Right lobe of liver (tissue), 6 donors: ENCODE results near the gene NAT8L. TPM values are rescaled to one million over a fixed set of nuclear protein-coding genes. Genes with fewer than 3 reads are reported as not detected.
"Not testable (repeated sequence)": the region's sequence is repeated elsewhere in the genome, so short reads cannot be mapped to it uniquely, and the experiment has no call there.

Experiments used
- ATAC-seq, 4 donors: fragments of 200-7000 bp; cut with Tn5 transposase; one replicate each; pipeline ENCODE4 v1.9.1; 2020; ENCODE audit warnings: mild to moderate bottlenecking in 4 of 4, moderate library complexity in 4 of 4
- DNase-seq, 3 donors: peaks; one replicate each; pipeline ENCODE4 v3.0.0-alpha.2; 2020
- H3K27ac ChIP-seq, 3 donors: fragments of 200-600 bp; one replicate each; pipeline ENCODE4 v1.8.0; 2022
- H3K27me3 ChIP-seq, 2 donors: fragments of 200-600 bp; one replicate each; pipeline ENCODE4 v1.8.0; 2022
- H3K36me3 ChIP-seq, 4 donors: fragments of 200-600 bp; sonication (generic) in 1 of 4; one replicate each; pipeline versions ENCODE4 v1.5.1 to v1.8.0; 2017 to 2022; ENCODE audit warnings: control low read depth in 1 of 4
- H3K4me1 ChIP-seq, 4 donors: fragments of 200-600 bp; sonication (generic) in 1 of 4; one replicate each; pipeline versions ENCODE4 v1.5.1 to v1.8.0; 2017 to 2022; ENCODE audit warnings: control low read depth in 1 of 4
- H3K4me3 ChIP-seq, 3 donors: fragments of 200-600 bp; one replicate each; pipeline ENCODE4 v1.8.0; 2022
- H3K9me3 ChIP-seq, 4 donors: fragments of 200-600 bp; sonication (generic) in 1 of 4; one replicate each; pipeline versions ENCODE4 v1.5.1 to v1.8.0; 2017 to 2022; ENCODE audit warnings: control low read depth in 1 of 4
- POLR2A ChIP-seq: fragments of 450-650 bp; IDR thresholded peaks from one replicate; pipeline ENCODE4 v1.6.1; 2017; ENCODE audit warnings: antibody characterized with exemption, mild to moderate bottlenecking
- WGBS: methylation state at CpG from one replicate; pipeline ENCODE4 v1.1.6; 2018; ENCODE audit warnings: low coverage, low lambda C conversion rate; ENCODE audit not compliant: insufficient coverage; ENCODE audit errors: missing lambda C conversion rate; 5-methylcytosine and 5-hydroxymethylcytosine counted together
- intact Hi-C, 2 donors: fragments of 100-400 bp; cut with DNase I; formaldehyde crosslinking; loops; one replicate each; pipeline versions ENCODE4 v1.11.2 to v1.14.1; 2022
- long read RNA-seq: library from polyadenylated mRNA; unstranded; transcript quantifications from one replicate; pipeline ENCODE4 v2.0.0, GENCODE V29; 2019
- total RNA-seq, 6 experiments: library from RNA; depleted of rRNA in 2 of 6; stranded (reverse); fragments of >200 nt in 2 of 6; fragmentation: NEBNext Ultra II Directional in 3 of 6; extraction: Animal tissue kit (Norgen Biotek cat#: 25700) in 3 of 6; gene quantifications; one replicate each; pipeline versions ENCODE4 v1.1.0 to v1.2.4, GENCODE V29; 2016 to 2023
- TF ChIP-seq, protein P1 (sequence below), 4 donors: fragments of 200-600 bp in 3 of 4; fragments of 450-650 bp in 1 of 4; IDR thresholded peaks; one replicate each; pipeline versions ENCODE4 v1.5.1 to v1.8.0; 2016 to 2022; ENCODE audit warnings: antibody characterized with exemption in 4 of 4, mild to moderate bottlenecking in 2 of 4
- donor health status: DM: no; HTN: yes; CAD: no.
- donor health status: DM: no; HTN: no; CAD: no.
- donor health status: DM: no; HTN: no; CAD: no.
- donor health status: DM: no; HTN: yes; CAD: no.
- donor health status: DM: no; HTN: yes; CAD: no.

Gene NAT8L
- total RNA-seq: under 1 TPM in 2 of 6 experiments, not detected in 4; 0.02 to 0.05 TPM
- long read RNA-seq: 0 reads

DNA sequence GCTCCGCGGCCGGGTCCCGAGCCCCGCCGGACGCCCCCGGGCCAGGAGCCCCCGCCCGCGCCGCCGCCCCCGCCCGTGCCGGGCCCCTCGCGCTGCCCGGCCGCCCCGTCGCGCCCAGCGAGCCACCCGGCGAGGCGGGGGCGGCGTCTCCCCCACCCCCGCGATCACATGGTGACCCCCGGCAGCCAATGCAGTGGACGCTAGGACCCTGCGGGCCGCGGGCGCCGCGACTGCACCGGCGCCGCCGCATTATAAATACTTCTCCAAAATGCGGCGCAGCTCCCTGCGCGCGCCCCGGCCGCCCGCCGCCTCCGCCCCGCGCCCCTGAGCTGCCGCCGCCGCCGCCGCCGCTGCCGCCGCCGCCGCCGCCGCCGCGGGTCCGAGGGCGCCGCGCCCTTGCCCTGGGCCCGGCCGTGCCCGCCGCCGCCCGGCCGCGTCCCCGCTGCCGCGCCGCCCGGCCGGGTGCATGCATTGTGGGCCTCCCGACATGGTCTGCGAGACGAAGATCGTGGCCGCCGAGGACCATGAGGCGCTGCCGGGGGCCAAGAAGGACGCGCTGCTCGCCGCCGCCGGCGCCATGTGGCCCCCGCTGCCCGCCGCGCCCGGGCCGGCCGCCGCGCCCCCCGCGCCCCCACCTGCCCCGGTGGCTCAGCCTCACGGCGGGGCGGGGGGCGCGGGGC lies at the start of gene NAT8L:
Gene NAT8L (plus strand): TSS at position 282 of the 680 bp plus-strand sequence. CDS start 185 bp downstream, at position 467.
- TF ChIP-seq, protein P1, sequence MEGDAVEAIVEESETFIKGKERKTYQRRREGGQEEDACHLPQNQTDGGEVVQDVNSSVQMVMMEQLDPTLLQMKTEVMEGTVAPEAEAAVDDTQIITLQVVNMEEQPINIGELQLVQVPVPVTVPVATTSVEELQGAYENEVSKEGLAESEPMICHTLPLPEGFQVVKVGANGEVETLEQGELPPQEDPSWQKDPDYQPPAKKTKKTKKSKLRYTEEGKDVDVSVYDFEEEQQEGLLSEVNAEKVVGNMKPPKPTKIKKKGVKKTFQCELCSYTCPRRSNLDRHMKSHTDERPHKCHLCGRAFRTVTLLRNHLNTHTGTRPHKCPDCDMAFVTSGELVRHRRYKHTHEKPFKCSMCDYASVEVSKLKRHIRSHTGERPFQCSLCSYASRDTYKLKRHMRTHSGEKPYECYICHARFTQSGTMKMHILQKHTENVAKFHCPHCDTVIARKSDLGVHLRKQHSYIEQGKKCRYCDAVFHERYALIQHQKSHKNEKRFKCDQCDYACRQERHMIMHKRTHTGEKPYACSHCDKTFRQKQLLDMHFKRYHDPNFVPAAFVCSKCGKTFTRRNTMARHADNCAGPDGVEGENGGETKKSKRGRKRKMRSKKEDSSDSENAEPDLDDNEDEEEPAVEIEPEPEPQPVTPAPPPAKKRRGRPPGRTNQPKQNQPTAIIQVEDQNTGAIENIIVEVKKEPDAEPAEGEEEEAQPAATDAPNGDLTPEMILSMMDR (IDR thresholded peaks at IDR 0.05): no peak
- no peak for TF ChIP-seq POLR2A
- 0% methylated on average over 8 of the region's 119 CpGs for WGBS
- Histone ChIP-seq H3K4me3 (peak within 1 kb of the TSS in 1 of 3 donors; percentile 19), H3K9me3 (no peaks in the 10 kb centered on the region), H3K27ac (no peak within 1 kb of the TSS), H3K4me1 (no peaks in the 10 kb centered on the region), H3K27me3 (peaks cover 0 to 10% of the 10 kb centered on the region in 2 donors), H3K36me3 (no peaks in the 10 kb centered on the region)
- ATAC-seq (peak in 2 of 4 donors; percentile 24 to 31), DNase-seq (peak in 2 of 3 donors; percentile 20 to 43)
- intact Hi-C loops: no loop called here

DNA sequence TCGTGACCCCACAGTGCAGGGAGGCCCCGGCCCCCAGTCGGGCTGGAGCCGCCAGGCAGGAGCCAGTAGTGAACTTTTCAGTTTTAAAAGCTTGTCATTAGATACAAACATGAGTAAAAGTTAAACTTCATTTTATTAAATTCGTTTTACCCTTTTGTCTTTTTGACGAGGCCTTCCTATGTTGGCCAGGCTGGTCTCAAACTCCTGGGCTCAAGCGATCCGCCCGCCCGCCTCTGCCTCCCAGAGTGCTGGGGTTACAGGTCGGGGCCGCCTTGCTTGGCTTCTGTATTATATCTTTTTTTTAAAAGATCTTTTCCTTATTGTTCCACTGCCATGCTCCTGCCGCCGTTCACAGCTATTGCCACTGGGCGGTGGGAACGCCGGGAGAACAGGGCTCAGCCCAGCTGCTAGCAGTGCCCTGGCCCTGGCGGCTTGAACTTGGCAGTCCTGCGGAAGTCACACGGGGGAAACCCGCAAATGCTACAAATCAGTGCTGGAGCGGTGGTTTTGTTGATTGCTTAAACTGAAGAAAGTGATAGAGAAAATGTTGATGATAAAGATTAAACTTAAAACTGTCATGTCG lies 49.4 kb upstream of the NAT8L start:
- Histone ChIP-seq H3K27me3 (no peaks in the 10 kb centered on the region), H3K4me3 (peak overlapping the region; percentile 78 to 92 (median 88)), H3K9me3 (no peaks in the 10 kb centered on the region), H3K4me1 (peaks cover 0 to 14% (median 2%) of the 10 kb centered on the region in 4 donors), H3K36me3 (no peaks in the 10 kb centered on the region), H3K27ac (peak overlapping the region; percentile 91 to 99 (median 99))
- ATAC-seq (peak; percentile 59 to 69 (median 64)), DNase-seq (peak; percentile 78 to 84 (median 84))
- WGBS: 1% methylated on average over 20 of the region's 23 CpGs
- intact Hi-C loops: no loop called here
- no peak for TF ChIP-seq POLR2A
- TF ChIP-seq, protein P1 (IDR thresholded peaks at IDR 0.05): peak in 2 of 4 donors; percentile 18 to 25

DNA sequence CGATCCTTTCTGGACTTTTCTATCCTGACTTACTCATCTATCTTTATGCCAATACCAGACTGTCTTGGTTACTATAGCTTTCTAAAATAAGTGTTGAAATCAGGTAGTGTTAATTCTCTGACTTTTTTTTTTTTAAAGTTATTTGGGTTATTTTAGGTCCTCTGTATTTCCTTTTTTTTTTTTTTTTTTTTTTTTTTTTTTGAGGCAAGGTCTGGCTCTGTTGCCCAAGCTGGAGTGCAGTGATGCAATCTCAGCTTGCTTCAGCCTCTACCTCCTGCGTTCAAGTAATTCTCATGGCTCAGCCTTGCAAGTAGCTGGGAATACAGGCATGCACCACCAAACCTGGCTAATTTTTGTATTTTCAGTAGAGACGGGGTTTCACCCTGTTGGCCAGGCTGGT lies 47.5 kb upstream of the NAT8L start:
- Histone ChIP-seq H3K27me3 (no peaks in the 10 kb centered on the region), H3K4me3 (no peak overlapping the region), H3K36me3 (no peaks in the 10 kb centered on the region), H3K4me1 (peaks cover 0 to 14% (median 2%) of the 10 kb centered on the region in 4 donors), H3K9me3 (no peaks in the 10 kb centered on the region), H3K27ac (no peak overlapping the region)
- DNase-seq (no peak), ATAC-seq (no peak)
- 64% methylated on average over 3 of the region's 3 CpGs for whole genome bisulfite sequencing
- TF ChIP-seq POLR2A: no peak
- TF ChIP-seq, protein P1 (IDR thresholded peaks at IDR 0.05): no peak
- intact Hi-C loops: no loop called here

- 89% methylated on average over 4 of the region's 4 CpGs for WGBS
- DNase-seq (no peak), ATAC-seq (no peak)
- H3K4me3 ChIP-seq: no peak overlapping the region
- H3K36me3 ChIP-seq: no peaks in the 10 kb centered on the region
- H3K27ac ChIP-seq: no peak overlapping the region
- intact Hi-C loops: no loop called here
- H3K9me3 ChIP-seq: no peaks in the 10 kb centered on the region
- no peaks in the 10 kb centered on the region for H3K27me3 ChIP-seq
- TF ChIP-seq, protein P1 (IDR thresholded peaks at IDR 0.05): no peak
- no peak for TF ChIP-seq POLR2A
- peaks cover 0 to 5% (median 0%) of the 10 kb centered on the region in 4 donors for H3K4me1 ChIP-seq
These were observed 44.1 kb upstream of the NAT8L start for GRCh38 chr4:2015008-2015407.

- WGBS: 18% methylated on average over 9 of the region's 15 CpGs
- H3K4me1 ChIP-seq, H3K27ac ChIP-seq, intact Hi-C loops, H3K9me3 ChIP-seq, H3K27me3 ChIP-seq, DNase-seq, ATAC-seq, H3K36me3 ChIP-seq, H3K4me3 ChIP-seq: not testable (repeated sequence)
These were observed 37.6 kb upstream of the NAT8L start for GRCh38 chr4:2021358-2022018.
